Stimulated activated CD4-positive, alpha-beta T cell treated with anti-CD3 and anti-CD28 coated beads, Interleukin-2, amount 100 ng/mL, for 4 hours (primary cell): ENCODE measurements around the gene ZSWIM4.
"Not testable (repeated sequence)": the region's sequence is repeated elsewhere in the genome, so short reads cannot be mapped to it uniquely, and the experiment has no call there.

ENCODE experiments used
- DNase-seq: peaks from one replicate; pipeline ENCODE4 v3.0.0-alpha.2; 2020; ENCODE audit warnings: low read depth

Gene ZSWIM4

GRCh38 chr19:13850910-13851733 lies 55.9 kb downstream of the ZSWIM4 start:
- peak; percentile 68 for DNase-seq

DNA sequence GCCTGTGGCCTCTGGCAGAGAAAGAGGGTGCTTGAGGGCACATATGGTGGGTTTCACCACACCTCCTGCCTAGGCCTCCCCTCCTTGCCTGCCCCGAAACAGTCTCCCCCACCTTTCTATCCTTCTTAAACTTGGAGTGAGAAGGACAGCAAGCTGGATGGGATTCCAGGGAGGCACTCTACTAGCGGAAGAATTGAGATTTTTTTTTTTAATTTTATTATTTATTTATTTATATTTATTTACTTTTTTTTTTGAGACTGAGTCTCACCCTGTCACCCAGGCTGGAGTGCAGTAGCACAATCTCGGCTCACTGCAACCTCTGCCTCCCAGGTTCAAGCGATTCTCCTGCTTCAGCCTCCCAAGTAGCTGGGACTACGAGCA lies 56.5 kb downstream of the ZSWIM4 start:
- DNase-seq: not testable (repeated sequence)

GRCh38 chr19:13852171-13852707 lies 57.0 kb downstream of the ZSWIM4 start:
- not testable (repeated sequence) for DNase-seq

DNA sequence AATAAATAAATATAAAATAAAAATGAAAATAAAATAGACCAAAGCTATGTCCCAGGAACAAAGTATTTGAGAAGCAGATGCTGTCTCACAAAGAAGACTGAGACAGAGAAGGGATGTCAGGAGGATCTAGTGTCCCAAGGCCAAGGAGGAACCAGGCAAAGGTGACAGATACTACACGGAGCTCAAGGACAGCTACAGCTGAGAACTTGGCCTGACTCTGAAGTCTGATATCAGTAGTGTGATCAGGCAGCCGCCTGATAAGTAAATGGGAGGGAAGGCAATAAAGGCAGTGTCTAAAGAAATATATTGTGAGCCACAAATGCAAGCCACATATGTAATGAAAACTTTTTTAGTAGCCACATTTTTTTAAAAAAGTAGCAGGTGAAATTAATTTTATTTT lies 61.3 kb downstream of the ZSWIM4 start:
- DNase-seq: no peak

- no peak for DNase-seq
Measured at GRCh38 chr19:13859361-13859880, 64.2 kb downstream of the ZSWIM4 start.

DNA sequence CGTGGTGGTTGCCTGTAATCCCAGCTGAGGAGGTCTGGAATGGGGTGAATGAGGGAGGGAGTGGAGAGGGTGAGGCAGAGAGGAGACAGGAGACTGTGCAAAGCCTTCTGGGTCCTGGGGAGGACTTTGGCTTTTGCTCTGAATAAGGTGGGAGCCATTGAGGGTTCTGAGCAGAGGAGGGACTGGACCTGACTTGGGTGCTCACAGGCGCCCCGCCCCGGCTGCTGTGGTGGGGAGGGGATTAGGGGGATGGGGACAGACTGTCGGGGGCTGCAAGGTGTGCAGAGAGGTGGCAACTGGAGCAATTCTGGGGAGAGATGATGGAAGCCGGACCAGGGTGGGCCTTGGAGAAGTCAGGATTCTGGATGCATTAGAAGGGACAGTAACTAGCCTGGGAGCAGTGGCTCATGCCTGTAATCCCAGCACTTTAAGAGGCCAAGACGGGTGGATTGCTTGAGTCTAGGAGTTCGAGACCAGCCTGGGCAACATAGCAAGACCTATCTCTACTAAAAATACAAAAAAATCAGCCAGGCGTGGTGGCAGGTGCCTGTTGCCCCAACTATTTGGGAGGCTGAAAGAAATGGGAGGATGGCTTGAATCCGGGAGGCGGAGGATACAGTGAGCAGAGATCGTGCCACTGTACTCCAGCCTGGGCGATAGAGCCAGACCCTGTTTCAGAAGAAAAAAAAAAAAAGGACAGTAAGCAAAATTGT lies 65.6 kb downstream of the ZSWIM4 start:
- no peak for DNase-seq

DNA sequence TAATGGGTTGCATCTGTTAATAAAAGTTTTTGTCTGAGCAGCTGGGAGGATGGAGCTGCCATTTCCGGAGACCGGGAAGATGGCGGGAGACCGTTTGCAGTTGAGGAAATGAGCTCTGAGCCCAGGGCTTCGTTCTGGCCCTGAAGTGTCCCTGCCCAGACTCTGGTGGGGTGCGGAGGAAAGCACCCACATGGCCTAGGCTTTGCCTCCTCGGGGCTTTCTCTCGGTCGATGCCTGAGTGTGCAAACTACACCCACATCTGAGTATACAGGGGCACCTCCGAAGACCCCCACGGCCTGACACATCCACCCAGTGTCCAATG lies 66.1 kb downstream of the ZSWIM4 start:
- DNase-seq: no peak

GRCh38 chr19:13861714-13862531 lies 66.7 kb downstream of the ZSWIM4 start:
- DNase-seq: peak; percentile 86

GRCh38 chr19:13864046-13864666 lies 68.9 kb downstream of the ZSWIM4 start:
- no peak for DNase-seq

DNA sequence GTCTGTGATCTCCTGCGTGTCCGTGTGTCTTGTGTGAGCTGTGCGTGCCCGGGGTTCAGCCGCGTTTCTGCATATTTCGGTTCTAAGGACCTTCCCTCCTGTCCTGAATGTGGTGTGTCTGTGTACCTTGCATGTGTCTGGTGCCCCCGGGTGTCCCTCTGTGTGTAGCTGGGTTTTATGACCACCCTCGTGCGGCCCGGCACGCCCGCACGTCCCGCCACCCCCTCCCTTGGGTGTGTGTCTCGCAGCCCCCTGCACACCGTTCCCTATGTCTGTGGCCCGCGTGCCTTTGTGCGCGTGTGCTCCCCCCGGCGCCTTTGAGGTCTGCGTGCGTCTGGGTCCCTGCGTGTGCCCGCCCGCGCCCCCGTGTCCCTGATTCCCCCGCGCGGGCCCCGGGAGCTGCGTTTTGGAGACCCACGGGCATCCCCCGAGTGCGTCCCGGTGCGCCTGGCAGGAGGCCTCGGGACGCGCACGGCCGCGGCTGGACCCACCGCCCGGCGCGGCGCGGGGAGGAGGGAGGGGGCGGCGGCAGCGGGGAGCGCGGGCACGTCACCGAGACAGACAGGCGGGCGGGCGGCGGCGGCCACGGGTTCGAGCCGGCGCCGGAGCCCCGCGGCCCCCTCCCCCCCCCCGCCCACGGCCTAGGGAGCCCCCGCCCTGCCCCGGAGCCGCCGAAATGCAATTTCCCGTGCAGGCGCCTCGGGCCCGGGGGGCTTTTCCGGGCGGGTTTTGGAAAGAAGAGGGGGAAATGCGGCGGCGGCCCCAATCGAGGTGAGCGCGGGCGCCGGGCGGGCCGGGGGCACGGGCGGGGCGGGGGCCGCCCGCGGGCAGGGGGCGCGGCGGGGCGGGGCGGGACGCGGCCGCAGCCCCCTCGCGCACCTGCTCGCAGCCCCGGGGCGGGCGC lies 69.7 kb downstream of the ZSWIM4 start:
- no peak for DNase-seq

- no peak for DNase-seq
Measured at GRCh38 chr19:13865571-13866462, 70.6 kb downstream of the ZSWIM4 start.

- DNase-seq: no peak
Measured at GRCh38 chr19:13866463-13867046, 71.3 kb downstream of the ZSWIM4 start.

GRCh38 chr19:13868663-13869062 lies 73.4 kb downstream of the ZSWIM4 start:
- no peak for DNase-seq

DNA sequence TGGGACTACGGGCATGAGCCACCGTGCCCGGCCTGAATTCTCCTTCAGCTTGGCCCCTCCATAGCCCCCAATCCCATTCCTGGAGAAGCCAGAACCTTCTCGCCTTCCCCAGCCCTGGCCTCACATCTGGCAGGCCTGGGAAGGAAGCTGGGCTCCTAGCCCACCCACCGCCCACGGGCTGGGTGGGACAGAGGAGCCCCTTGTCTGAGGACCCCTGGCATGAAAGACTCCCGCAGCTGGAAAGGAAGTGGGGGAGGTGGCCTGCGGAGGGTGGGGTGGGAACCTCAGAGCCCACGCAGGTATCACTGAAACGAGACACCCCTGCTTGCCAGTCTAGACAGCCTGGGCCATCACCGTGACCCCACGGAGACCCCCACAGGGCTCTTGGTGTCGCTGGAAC lies 74.0 kb downstream of the ZSWIM4 start:
- DNase-seq: no peak

GRCh38 chr19:13870873-13871272 lies 75.6 kb downstream of the ZSWIM4 start:
- DNase-seq: no peak

- DNase-seq: no peak
Measured at GRCh38 chr19:13872339-13872694, 77.1 kb downstream of the ZSWIM4 start.

- no peak for DNase-seq
Measured at GRCh38 chr19:13872695-13873389, 77.6 kb downstream of the ZSWIM4 start.

- DNase-seq: no peak
Measured at GRCh38 chr19:13873834-13874515, 78.7 kb downstream of the ZSWIM4 start.
